Caco-2 (cell line): Measurements from ENCODE around the gene RUFY3. TPM values are rescaled to one million over a fixed set of nuclear protein-coding genes. Genes with fewer than 3 reads are reported as not detected.

Experiments
- BruUV-seq: library from RNA; stranded (reverse); fragments of 400-500 nt; replicated peaks from 2 replicates; lab custom pipeline; 2021; lab: Mats Ljungman, UMichigan
- CTCF ChIA-PET: fragments of 300-600 bp; sonication (Branson Sonifier 250); formaldehyde crosslinking; loops from one replicate; lab custom pipeline; 2022; ENCODE audit warnings: antibody characterized with exemption; lab: Charles Lee
- POLR2A ChIA-PET: fragments of 300-600 bp; sonication (Branson Sonifier 250); formaldehyde crosslinking; loops from one replicate; lab custom pipeline; 2022; ENCODE audit warnings: antibody characterized with exemption; lab: Charles Lee
- DNase-seq, 2 experiments: peaks; one replicate each; pipeline versions ENCODE4 v3.0.0 to v3.0.0-alpha.2; 2020 to 2022
- H3K27me3 ChIP-seq: replicated peaks from 2 replicates; pipeline ENCODE4 v1.6.0; 2011; ENCODE audit warnings: low read length; ENCODE audit not compliant: control insufficient read depth, insufficient read depth
- H3K36me3 ChIP-seq: 2 replicates; pipeline ENCODE4 v1.5.1; 2011; ENCODE audit warnings: low read length; ENCODE audit not compliant: control insufficient read depth, insufficient read depth
- H3K4me1 ChIP-seq: fragments of 250-450 bp; sonication (Bioruptor Pico); 2 replicates; pipeline ENCODE4 v1.5.1; 2020; ENCODE audit warnings: mild to moderate bottlenecking
- H3K4me3 ChIP-seq: 2 replicates; pipeline ENCODE4 v1.5.1; 2011; ENCODE audit warnings: low read depth, mild to moderate bottlenecking, control low read depth, low read length
- H3K9me3 ChIP-seq: fragments of 250-450 bp; sonication (Bioruptor Pico); 2 replicates; pipeline ENCODE4 v1.5.1; 2020; ENCODE audit warnings: mild to moderate bottlenecking, moderate library complexity
- H3K27ac Mint-ChIP-seq: one replicate; pipeline ENCODE4 v1.8.0; 2022; ENCODE audit warnings: mixed read lengths; ENCODE audit not compliant: unreplicated experiment
- H3K27me3 Mint-ChIP-seq: one replicate; pipeline ENCODE4 v1.8.0; 2022; ENCODE audit warnings: mixed read lengths; ENCODE audit not compliant: insufficient read depth, unreplicated experiment
- H3K36me3 Mint-ChIP-seq: one replicate; pipeline ENCODE4 v1.8.0; 2022; ENCODE audit warnings: mild to moderate bottlenecking, mixed read lengths; ENCODE audit not compliant: insufficient read depth, unreplicated experiment
- H3K4me1 Mint-ChIP-seq: one replicate; pipeline ENCODE4 v1.8.0; 2022; ENCODE audit warnings: low read depth, mixed read lengths; ENCODE audit not compliant: unreplicated experiment
- H3K4me3 Mint-ChIP-seq: one replicate; pipeline ENCODE4 v1.8.0; 2022; ENCODE audit warnings: mild to moderate bottlenecking, moderate library complexity, mixed read lengths; ENCODE audit not compliant: unreplicated experiment
- H3K9me3 Mint-ChIP-seq: one replicate; pipeline ENCODE4 v1.8.0; 2022; ENCODE audit warnings: mixed read lengths; ENCODE audit not compliant: unreplicated experiment
- CTCF ChIP-seq, 2 experiments: fragments of 200-600 bp in 1 of 2; IDR thresholded peaks; 1 replicate in 1 of 2; 2 replicates in 1 of 2; pipeline versions ENCODE4 v1.5.1 to v1.8.0; 2011 to 2022; ENCODE audit warnings: antibody characterized with exemption in 1 of 2, control low read depth in 1 of 2, inconsistent platforms in 1 of 2, low read depth in 1 of 2, low read length in 1 of 2, mild to moderate bottlenecking in 1 of 2, moderate library complexity in 1 of 2; ENCODE audit not compliant: insufficient read depth in 1 of 2, severe bottlenecking in 1 of 2, unreplicated experiment in 1 of 2
- intact Hi-C: fragments of 100-400 bp; cut with micrococcal nuclease; formaldehyde crosslinking; loops from one replicate; pipeline ENCODE4 v1.10.0; 2022; ENCODE audit not compliant: unreplicated experiment
- total RNA-seq: library from RNA; stranded (reverse); gene quantifications from 2 replicates; pipeline ENCODE4 v1.2.3, GENCODE V29; 2022

The RUFY3 gene
- total RNA-seq, 1 experiment from 2014 or later = 36.6 TPM

GRCh38 chr4:70759627-70760026, 37.9 kb downstream of the RUFY3 start:
- Histone ChIP-seq H3K9me3 (no peaks in the 10 kb centered on the region), H3K4me1 (no peaks in the 10 kb centered on the region), H3K27me3 (no peaks in the 10 kb centered on the region), H3K36me3 (no peaks in the 10 kb centered on the region), H3K4me3 (no peak overlapping the region)
- intact Hi-C loops = no loop called here
- Mint-ChIP-seq H3K27ac (no peak overlapping the region), H3K36me3 (peaks cover 7% of the 10 kb centered on the region), H3K4me1 (no peaks in the 10 kb centered on the region), H3K27me3 (no peaks in the 10 kb centered on the region), H3K9me3 (no peaks in the 10 kb centered on the region), H3K4me3 (no peak overlapping the region)
- ChIA-PET POLR2A (no interaction called here), CTCF (no interaction called here)
- BruUV-seq = no TSS peak
- no peak for TF ChIP-seq CTCF (IDR thresholded peaks at IDR 0.05; ENCODE audit: insufficient read depth in 1 of 2, low read depth in 1 of 2, low read length in 1 of 2, severe bottlenecking in 1 of 2, unreplicated experiment in 1 of 2)
- DNase-seq = no peak

- intact Hi-C loops = no loop called here
- Mint-ChIP-seq H3K4me3 (no peak overlapping the region), H3K9me3 (no peaks in the 10 kb centered on the region), H3K4me1 (no peaks in the 10 kb centered on the region), H3K36me3 (peaks cover 7% of the 10 kb centered on the region), H3K27me3 (no peaks in the 10 kb centered on the region), H3K27ac (no peak overlapping the region)
- no peak for TF ChIP-seq CTCF (IDR thresholded peaks at IDR 0.05; ENCODE audit: insufficient read depth in 1 of 2, low read depth in 1 of 2, low read length in 1 of 2, severe bottlenecking in 1 of 2, unreplicated experiment in 1 of 2)
- POLR2A ChIA-PET = no interaction called here
- no peak overlapping the region for H3K4me3 ChIP-seq
- H3K27me3 ChIP-seq = no peaks in the 10 kb centered on the region
- H3K4me1 ChIP-seq = no peaks in the 10 kb centered on the region
- CTCF ChIA-PET = no interaction called here
- DNase-seq = no peak
- H3K9me3 ChIP-seq = no peaks in the 10 kb centered on the region
- H3K36me3 ChIP-seq = no peaks in the 10 kb centered on the region
- BruUV-seq = no TSS peak
Observed at GRCh38 chr4:70760662-70761061, 38.9 kb downstream of the RUFY3 start.

- no peak for TF ChIP-seq CTCF (IDR thresholded peaks at IDR 0.05; ENCODE audit: insufficient read depth in 1 of 2, low read depth in 1 of 2, low read length in 1 of 2, severe bottlenecking in 1 of 2, unreplicated experiment in 1 of 2)
- CTCF ChIA-PET = no interaction called here
- H3K27me3 Mint-ChIP-seq = no peaks in the 10 kb centered on the region
- Histone ChIP-seq H3K9me3 (no peaks in the 10 kb centered on the region), H3K27me3 (no peaks in the 10 kb centered on the region), H3K4me1 (no peaks in the 10 kb centered on the region), H3K36me3 (no peaks in the 10 kb centered on the region), H3K4me3 (no peak overlapping the region)
- H3K4me1 Mint-ChIP-seq = no peaks in the 10 kb centered on the region
- H3K27ac Mint-ChIP-seq = no peak overlapping the region
- DNase-seq = no peak
- intact Hi-C loops = no loop called here
- POLR2A ChIA-PET = no interaction called here
- no TSS peak for BruUV-seq
- peaks cover 2% of the 10 kb centered on the region for H3K36me3 Mint-ChIP-seq
- no peak overlapping the region for H3K4me3 Mint-ChIP-seq
- no peaks in the 10 kb centered on the region for H3K9me3 Mint-ChIP-seq
Observed at GRCh38 chr4:70761276-70761816, 39.6 kb downstream of the RUFY3 start.
